ENCODE data around the gene ADGRA3.

ADGRA3 gene

DNA sequence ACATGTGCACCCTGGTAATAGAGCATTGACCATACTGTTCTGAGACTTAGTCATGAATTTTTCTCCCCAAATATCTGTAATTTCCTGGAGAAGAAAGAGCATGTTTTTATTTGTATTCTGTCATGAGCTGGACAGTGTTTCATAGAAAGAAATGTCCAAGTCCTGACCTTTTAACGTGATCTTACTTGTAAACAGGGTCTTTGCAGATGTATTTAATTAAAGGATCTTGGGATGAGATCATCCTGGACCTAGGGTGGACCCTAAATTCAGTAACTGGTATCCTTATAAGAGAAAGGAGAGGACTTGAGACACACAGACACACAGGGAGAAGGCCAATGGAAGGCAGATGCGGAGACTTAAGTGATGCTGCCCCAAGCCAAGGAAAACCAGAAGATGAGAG lies 3.6 kb downstream of the ADGRA3 start:
- DNase-seq, result no peak

DNA sequence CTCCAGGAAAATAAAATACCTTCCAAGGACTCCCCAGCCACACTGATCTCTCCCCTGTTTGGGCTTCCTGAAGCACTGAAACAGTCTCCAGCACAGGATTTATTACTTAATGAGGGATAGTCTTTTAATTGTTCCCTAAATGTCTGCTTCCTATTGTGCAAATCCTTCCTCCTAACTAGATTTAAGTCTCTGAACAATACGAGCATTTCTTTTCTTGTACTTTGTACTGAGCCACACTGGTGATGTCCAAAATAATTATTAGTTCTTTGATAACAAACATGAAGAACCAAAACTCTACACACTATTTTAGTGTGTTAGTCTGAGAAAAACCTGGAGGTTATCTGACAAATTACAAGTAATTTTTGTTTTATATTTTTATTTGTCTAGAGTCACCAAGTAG lies 5.1 kb downstream of the ADGRA3 start:
- no peak for DNase-seq

DNA sequence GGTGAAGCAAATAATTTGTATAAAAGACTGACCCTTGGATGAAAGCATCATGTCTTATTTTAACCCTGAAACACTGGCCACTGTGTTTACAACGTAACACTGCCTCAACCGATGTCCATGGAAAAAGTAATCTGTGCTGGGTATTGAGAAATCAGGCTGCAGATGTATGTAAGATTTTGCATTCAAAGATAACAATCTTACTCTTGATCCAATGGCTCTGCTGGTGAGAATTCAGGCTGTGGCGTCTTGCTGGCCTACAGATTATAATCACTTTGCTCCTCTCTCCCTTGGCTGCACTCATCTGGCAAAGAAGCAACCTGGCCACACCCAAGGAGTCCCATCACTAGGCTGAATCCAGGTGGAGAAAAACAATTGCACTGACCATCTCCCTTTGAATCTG lies 7.5 kb downstream of the ADGRA3 start:
- no peak for DNase-seq

DNA sequence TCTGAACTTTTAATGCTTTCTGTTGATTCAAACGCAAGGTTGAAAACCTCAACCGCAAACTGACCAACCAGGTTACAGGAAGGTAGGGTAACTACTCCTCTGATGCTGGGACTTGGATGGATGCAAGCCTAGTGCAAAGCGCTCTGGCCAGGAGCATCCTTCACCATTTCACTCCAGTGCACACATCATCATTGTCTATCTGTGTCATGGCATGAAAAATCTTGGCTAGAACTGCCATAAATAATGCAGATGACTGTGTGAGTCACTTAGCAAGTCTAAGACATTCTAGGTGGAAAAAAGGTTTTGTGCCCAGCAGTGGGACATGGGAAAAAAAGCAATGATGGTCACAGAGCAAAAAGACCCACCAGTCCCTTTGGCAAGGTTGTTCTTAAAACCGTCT lies 10.9 kb downstream of the ADGRA3 start:
- no peak for DNase-seq

DNA sequence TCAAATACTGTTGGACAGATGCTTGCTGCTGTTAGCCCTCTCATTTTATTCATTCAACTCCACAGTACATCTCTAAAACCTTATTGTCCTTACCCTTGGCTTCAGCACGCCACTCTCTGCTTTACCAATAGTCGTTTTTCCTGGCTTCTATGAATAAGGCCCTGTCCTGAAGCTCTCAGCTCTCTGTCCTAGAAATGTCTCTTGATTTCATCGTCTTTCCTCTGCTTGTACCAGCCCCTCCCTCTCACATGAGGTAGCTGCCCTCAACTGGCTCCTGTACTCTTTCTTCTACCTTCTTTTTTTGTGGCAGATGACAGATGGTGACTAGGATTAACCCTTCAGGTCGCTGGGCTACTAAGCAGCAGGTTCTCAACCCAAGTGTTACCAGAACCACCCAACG lies 11.4 kb downstream of the ADGRA3 start:
- no peak for DNase-seq

DNA sequence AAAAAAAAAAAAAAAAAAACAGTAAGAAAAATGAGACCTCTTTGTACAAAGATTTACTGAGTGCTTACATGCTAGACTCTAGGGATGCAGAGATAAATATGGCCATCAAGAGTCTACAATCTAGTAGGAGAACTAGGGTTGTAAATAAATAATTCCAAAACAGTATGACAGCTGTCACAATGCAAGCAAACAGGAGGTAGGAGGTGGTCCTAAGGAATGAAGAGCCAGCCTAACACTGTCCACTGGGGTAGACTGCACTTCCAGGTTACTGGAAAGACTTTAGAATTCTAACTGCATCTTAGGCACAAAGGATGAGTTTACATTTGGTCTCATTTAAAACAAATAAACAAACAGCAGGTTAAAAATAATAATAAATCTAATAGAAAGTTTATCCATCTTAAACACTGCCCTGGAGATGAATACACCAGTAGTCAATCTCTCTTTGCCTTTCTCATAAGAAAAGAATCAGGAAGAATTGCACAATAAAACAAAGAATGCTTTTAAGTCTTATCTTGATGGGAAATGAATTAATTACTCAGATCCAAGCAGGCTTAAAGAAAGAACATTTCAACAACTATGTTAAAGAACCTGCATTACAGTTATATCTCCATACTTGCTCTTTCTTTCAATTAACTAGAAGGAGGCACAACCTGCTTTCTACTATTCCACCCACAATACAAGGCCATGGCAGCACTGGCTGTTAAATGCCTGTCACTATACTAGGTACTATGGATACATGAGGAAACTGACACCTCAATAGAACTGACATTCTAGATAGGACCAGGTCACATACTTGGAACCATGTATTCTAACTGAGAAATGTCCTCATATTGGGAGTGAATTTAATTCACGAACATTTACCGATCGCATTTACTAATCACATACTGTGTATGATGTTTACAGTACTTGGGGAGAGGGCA lies 12.7 kb downstream of the ADGRA3 start:
- no peak for DNase-seq

DNA sequence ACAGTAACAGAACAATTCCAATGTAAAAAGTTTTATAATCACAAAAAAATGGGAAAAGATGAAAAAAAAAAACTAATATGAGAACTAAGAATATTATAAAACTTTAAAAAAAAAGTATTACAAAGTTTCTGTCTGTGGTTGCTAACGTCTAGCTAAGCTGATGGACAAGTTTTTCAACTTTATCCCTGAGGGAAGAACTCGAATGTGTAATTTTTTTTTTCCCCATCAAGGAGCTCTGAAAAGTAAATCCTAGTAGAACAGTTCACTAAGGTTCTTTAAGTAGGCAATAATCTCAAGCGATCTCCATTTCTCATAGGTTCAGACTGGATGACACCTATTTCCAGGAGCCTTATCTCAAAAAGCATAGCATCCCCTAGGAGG lies 14.2 kb downstream of the ADGRA3 start:
- DNase-seq, result no peak

DNA sequence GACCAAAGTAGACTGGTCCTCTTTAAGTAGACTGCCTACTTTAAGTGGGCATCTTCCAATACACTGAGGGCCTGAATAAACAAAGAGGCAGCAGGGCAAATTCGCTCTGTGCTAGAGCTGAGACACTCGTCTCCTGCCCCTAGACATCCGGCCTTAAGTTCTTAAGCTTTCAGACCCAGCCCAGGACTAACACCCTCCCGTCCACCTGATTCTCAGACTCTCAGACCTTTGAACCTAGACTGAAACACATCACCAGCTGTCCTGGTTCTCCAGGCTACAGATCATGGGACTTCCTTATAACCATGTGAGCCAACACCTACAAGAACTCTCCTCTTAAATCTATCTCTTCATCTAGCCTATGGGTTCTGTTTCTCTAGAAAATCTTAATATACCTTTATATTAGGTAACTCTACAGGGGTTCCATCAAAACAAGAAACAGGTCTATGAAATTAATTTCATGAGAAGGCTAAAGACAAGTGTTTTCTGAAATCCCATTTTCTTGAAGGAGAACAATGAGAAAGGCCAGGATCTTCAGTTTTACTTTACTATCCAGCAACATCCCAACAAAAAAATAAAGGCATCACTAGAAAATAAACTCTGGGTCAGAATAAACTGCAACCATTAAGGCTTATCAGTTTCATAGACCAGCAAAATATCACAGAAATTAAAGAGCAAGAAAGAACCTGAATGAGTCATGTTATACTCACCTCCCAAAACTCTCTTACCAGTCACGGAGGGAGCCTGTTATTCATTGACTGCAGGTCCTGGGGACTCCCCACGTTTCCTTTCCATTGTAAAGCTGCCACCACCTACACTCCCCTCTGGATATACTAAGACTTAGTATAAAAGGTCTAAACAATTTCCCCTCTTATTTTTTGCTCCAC lies 14.8 kb downstream of the ADGRA3 start:
- DNase-seq, result no peak

DNA sequence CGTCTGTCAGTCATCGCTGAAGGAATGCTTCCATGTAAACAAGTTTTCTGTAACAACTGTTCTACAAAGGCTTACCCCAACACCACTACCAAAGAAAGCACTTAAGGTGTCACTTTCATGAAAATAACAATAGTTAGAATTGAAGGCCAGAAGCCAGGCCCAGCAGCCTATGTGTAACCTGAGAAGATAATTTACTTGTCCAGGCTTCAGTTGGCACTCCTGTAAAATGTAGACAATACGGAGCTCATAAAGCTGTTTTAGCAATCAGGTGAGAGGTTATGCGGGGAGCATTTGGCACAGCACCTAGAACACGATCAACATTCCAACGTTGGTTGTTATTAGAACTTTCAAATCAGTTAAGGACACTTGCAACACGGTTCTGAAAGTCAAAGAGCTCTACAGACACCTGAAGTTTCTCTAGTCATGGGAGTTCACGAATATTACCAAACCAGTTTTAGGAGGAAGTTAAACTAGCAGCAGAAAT lies 15.7 kb downstream of the ADGRA3 start:
- no peak for DNase-seq

DNA sequence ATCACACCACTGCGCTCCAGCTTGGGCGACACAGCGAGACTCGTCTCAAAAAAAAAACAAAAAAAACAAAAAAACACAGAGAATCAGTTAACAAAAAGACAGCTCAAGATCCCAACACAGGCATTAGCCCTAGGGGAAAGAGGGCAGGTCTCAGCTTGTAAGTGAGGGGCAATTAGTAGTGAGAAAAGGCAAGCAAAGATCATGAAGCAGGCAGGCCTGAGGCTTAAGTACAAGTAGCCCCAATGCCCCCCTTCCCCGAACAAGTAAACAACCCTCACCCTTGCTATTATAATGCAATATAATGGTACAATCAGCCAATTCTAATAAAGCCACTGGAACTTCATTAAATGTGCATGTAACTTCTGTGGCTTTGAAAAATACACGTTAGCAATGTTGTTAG lies 17.0 kb downstream of the ADGRA3 start:
- DNase-seq, result no peak

DNA sequence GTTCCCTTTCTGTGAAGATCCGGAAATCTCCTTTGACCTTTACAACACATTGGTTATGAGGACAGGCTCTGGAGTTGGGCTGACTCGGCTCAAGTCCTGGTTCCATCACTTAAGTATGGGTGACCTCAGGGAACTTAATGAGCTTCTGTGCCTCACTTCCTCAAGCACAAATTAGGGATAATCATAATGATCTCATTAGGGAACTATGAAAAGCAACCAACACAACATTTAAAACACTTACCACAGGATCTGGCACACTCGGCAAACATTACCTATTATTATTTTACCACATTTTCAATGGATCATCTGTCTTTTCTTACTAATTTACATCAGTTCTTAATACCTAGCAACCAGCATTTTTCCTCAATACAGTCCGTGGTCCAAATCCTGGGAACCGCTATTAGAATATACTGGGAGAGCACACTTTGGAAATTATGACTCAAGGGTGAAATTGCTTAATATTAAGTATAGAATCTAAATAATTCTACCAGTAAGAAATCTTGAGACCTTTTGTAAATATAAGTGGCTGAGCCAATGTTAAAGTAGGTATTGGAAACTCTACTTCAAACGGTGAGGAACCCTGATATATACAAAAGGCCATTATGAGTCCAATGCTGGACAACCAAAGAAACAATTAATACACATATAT lies 19.6 kb downstream of the ADGRA3 start:
- no peak for DNase-seq

DNA sequence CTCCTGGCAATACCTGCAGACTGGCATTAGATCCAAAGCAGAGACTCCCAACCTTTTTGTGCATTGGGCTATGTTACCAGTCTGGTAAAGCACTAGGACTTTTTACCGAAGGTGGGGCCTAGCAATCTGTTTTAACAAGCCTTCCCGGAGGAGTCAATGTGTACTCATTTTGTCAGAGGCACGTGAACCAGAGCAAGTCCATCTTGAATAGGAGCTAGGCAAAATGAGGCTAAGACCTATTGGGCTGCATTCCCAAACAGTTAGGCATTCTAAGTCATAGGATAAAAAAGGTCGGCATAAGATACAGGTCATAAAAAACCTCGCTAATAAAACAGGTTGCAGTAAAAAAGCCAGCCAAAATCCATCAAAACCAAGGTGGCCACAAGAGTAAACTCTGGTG lies 22.3 kb downstream of the ADGRA3 start:
- DNase-seq, result no peak

DNA sequence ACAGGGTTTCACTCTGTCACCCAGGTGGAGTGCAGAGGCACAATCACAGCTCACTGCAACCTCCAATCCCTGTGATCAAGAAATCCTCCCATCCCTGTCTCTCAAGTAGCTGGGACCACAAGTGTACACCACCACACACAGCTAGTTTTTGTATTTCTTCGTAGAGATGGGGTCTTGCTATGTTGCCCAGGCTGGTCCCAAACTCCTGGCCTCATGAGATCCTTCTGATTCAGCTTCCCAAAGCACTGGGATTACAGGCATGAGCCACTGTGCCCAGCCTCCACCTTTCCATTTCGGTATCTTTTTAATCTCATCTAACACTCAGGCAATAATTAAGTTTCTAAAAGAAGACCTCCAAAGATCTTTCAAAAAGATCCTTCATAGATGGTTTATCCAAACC lies 22.9 kb downstream of the ADGRA3 start:
- no peak for DNase-seq

DNA sequence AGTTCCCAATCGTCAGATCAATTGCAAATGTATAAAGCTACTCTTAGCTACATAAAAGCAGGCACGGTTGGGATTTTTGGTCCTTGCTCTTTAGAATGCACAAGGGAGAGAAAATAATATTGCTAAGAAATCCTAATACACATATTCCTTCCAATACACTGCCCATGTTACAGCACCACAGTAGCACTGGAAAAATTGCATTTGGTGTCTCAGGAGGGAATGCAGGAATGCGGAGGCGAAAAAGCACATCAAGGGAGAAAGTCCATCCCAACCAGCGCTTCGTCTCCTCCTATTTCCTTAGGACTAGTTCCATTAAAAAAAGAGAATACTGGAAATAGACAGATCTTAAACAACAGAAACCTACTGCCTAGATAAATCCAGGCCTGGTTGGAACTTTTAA lies 23.9 kb downstream of the ADGRA3 start:
- no peak for DNase-seq

DNA sequence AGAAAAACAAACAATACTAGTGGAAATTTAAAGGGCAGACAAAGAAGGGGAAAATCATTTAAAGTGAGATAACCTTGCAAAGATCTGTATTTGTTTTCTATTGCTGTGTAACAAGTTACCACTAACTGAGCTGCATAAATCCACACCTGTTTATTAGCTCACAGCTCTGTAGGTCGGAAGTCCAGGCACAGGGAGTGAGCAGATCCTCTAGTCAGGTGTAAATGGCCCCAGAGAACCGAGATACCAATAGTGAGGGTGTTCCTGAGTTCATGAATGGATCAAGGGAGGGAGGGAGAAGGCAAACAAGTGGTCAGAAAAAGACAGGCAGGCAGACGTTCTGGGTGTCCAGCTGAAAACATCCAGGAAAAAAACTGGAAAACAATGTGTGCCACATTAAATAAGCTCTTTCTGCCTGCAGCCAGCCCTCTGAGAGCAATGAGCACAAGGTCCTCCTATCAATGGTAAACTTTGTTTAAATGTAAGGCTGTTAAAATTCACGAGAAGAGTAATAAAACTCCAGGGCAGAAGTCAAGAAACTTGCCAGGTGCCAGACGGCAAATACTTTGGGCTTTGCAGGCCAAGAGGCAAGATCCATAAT lies 25.0 kb downstream of the ADGRA3 start:
- no peak for DNase-seq

DNA sequence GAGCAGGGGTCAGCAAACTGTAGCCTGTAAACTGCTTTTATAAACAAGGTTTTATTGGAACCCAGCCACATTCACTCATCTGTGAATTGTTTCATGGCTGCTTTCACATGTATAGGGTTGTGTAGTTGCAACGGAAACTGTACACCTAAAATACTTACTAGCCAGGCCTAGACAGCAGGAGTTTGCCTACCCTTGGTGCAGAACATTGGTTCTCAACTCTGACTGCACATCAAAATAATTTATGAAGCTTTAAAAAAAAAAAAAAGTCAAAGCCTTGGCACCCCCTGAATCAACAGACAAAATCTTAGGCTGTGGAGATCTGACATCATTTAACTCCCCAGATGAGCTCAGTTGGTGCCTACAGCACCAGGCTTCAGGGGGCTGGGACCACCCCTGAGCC lies 27.8 kb downstream of the ADGRA3 start:
- no peak for DNase-seq

DNA sequence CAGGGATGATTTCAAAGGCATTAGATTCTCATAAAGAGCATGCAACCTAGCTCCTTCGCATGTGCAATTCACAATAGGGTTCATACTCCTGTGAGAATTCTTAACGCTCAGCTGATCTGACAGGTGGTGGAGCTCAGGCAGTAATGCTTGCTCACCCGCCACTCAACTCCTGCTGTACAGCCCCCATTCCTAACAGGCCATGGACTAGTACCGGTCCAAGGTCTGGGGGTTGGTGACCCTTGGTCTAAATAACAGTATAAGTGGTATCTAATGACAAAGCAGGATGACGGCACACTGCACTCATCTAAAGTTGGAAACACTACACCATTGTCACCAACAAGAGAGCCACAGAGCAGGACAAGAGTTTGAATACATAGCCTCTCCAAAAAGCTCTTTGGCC lies 28.5 kb downstream of the ADGRA3 start:
- no peak for DNase-seq

DNA sequence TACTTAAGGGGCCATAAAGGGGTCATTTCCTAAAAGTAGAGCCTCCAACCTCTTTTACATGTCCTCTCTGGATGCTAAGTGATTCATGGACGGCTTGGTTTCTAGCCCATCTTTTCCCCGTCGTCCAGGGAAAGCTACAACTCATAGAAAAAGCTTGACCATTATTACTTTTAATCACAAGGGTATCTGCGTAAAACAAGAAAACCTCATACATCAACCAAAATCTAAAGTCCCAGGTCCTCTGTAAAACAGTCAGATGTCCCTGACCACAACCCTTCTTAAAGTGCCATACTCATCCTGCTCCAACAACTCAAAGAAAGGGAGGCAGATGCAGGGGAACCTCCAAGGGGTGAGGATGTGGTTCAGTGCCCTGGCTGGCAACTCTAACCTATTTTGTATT lies 29.6 kb downstream of the ADGRA3 start:
- DNase-seq, result no peak

DNA sequence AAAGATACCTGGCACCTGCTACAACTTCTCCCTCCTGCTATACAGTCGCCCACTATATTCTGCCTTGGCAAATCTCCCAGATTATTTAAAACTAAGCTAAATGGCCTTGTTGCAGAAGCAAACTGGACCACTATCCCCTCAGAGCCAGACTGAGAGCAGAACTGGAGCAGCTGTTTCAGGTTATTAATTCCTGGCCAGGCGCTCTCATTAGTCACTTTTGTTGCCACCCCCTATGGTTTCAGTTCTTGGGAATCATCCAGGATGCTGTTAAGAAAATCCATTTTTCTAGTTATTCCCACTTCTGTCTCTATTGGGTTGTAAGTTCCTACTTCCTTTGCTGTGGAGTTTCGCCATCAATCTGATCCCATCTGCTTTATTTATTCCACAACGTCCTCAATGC lies 30.1 kb downstream of the ADGRA3 start:
- no peak for DNase-seq

DNA sequence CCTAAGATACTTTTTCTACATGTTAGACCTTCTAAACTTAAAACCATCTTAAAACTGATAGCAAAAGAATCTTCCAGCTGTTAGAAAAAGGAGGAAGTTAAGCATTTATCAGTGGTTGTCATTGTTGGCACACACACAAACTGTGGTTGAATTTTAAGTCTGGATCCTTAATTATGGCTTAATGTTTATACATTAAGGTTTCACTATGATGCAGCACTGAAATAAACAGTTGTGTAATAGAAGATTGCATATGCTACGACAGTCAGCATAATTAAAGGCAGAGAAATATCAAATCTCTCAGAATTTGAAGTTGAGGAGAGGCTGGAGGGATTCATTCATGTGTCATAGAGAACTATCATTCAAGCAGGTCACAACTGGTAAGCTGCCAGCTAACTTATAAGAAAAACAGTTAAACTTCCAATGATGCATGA lies 32.3 kb downstream of the ADGRA3 start:
- DNase-seq, result no peak

DNA sequence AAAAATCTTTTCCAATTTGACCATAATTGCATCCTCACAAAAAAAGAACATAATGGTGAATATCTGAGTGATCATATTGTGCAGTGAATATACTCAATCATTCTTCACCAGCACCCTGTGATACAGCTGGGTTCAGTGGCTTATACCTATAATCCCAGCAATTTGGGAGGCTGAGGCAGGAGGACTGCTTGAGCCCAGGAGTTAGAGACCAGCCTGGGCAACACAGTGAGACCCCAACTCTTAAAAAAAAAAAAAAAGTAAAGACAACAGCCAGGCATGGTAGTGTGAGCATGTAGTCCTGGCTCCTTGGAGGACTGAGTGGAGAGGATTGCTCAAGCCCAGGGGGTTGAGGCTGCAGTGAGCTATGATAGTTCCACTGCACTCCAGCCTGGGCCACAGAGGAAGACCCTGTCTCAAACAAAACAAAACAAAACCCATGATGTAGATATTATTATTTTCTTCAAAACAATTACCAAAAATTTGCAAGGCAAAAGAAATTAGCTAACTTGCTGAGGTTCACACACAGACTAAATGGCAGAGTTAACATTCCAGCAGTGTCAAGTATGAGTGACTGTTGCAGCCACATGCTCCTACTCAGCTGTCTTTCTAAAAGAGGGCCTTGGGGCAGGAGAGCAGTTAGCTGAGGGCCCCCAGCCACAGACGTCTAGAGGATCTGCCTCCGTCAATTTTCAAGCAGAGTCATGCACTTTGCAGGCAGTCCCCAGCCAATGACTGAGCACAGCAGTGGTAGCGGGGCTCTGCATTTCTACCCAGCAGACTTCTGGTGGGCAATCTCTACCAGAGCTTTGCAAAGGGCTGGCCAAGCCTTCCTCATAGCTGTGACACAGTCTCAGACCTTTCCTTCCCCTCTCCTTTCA lies 33.4 kb downstream of the ADGRA3 start:
- no peak for DNase-seq

Data from NCI-H2171 (cell line).